Lung (tissue), 12 donors: ENCODE measurements around the gene CD37. TPM values are rescaled to one million over a fixed set of nuclear protein-coding genes. Genes with fewer than 3 reads are reported as not detected.

ENCODE experiments used
- ATAC-seq: fragments of 200-7000 bp; cut with Tn5 transposase; one replicate; pipeline ENCODE4 v1.9.1; 2020; ENCODE audit warnings: moderate number of reproducible peaks; ENCODE audit not compliant: insufficient read depth, low FRiP score
- DNase-seq, 3 donors: peaks; one replicate each; pipeline ENCODE4 v3.0.0-alpha.2; 2013 to 2017
- H3K27ac ChIP-seq, 2 donors: one replicate each; pipeline ENCODE4 v1.5.1; 2013; ENCODE audit warnings: mild to moderate bottlenecking in 2 of 2, moderate library complexity in 2 of 2, control low read depth in 1 of 2, inconsistent platforms in 1 of 2, low read depth in 1 of 2, low read length in 1 of 2
- H3K27me3 ChIP-seq, 3 donors: one replicate each; pipeline ENCODE4 v1.5.1; 2013; ENCODE audit warnings: low read length in 2 of 3; ENCODE audit not compliant: control insufficient read depth in 3 of 3, insufficient read depth in 3 of 3
- H3K36me3 ChIP-seq, 4 donors: one replicate each; pipeline ENCODE4 v1.5.1; 2013; ENCODE audit warnings: low read length in 4 of 4, mild to moderate bottlenecking in 1 of 4, moderate library complexity in 1 of 4; ENCODE audit not compliant: control insufficient read depth in 4 of 4, insufficient read depth in 4 of 4
- H3K4me1 ChIP-seq, 5 donors: one replicate each; pipeline ENCODE4 v1.5.1; 2013; ENCODE audit warnings: low read length in 5 of 5, mild to moderate bottlenecking in 2 of 5, moderate library complexity in 1 of 5; ENCODE audit not compliant: control insufficient read depth in 5 of 5, insufficient read depth in 5 of 5
- H3K4me3 ChIP-seq: one replicate; pipeline ENCODE4 v1.5.1; 2013; ENCODE audit warnings: mild to moderate bottlenecking, control low read depth, moderate library complexity
- H3K9ac ChIP-seq, 2 donors: one replicate each; pipeline ENCODE4 v1.5.1; 2013; ENCODE audit warnings: low read length in 2 of 2, control low read depth in 1 of 2; ENCODE audit not compliant: insufficient read depth in 1 of 2
- H3K9me3 ChIP-seq, 4 donors: one replicate each; pipeline ENCODE4 v1.5.1; 2013; ENCODE audit warnings: low read length in 3 of 4, mild to moderate bottlenecking in 1 of 4, moderate library complexity in 1 of 4; ENCODE audit not compliant: control insufficient read depth in 4 of 4, insufficient read depth in 3 of 4
- WGBS, 2 donors: extraction: QIAGEN DNeasy Blood & Tissue Kit; methylation state at CpG; one replicate each; pipeline ENCODE4 v1.1.7; 2013; 5-methylcytosine and 5-hydroxymethylcytosine counted together
- polyA plus RNA-seq, 2 donors: library from polyadenylated mRNA; stranded (reverse); fragments of 200-250 nt; gene quantifications; one replicate each; pipeline ENCODE4 v1.2.1, GENCODE V29; 2013
- total RNA-seq, 2 donors: library from RNA; depleted of rRNA in 1 of 2; stranded (reverse); fragments of >200 nt in 1 of 2; gene quantifications; one replicate each; pipeline ENCODE4 v1.2.1, GENCODE V29; 2014 to 2021
- TF ChIP-seq, protein P1 (sequence below): IDR thresholded peaks from 2 replicates; pipeline ENCODE4 v1.5.1; 2012; ENCODE audit warnings: mild to moderate bottlenecking; ENCODE audit errors: control extremely low read depth, extremely low read depth
- donor health status: control.
- donor health status: control.
- donor health status: Bipolar disorder and iron deficiency.
- donor health status: healthy.
- donor health status: DM: yes; HTN: yes; CAD: no.

CD37 gene
- total and polyA plus RNA-seq, 4 donors = 33.9 to 154 (median 51.2) TPM

DNA sequence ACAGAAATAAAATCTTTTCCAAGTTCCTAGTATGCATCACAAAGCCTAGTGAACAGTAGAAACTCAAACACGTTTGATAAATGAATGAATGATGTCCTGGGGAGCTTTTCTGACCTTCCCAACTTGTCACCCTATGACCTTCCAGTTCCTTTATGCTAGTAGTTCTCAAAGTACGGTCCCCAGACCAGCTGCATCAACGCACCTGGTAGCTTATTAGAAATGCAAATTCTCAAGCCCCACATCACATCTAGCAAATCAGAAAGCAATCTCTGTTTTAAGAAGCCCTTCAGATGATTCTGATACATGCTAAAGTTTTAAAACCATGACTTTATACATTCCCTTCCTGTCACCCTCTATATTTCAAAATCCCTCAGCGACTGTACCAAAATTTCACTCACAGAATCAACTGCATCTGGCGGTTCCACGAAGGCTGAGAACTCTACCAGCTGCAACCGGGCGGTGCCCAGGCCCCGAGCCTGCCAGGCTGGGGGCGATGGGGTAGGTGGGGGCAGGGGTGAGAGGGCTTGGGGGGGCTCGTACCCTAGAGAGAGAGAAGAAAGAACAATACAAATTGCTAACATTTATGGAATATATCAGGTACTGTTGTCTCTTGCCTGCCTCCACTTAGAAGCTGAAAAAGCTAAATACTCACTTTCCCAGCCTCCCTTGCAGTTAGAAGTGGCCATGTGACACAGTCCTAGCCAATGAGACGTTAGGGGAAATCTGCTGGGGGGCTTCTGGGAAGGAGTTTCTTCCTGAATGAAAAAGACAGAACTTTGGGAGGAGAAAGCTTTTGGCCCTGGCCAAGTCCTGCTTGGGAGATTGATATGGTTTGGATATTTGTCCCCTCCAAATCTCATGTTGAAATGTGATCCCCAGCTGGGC is 13.3 kb downstream of the CD37 start:
- ATAC-seq = no peak

GRCh38 chr19:49349567-49349966 is 14.4 kb downstream of the CD37 start:
- 91 to 95% methylated on average over 2 of the region's 2 CpGs for WGBS, 2 donors
- Histone ChIP-seq H3K27ac (no peak overlapping the region), H3K4me3 (no peak overlapping the region), H3K36me3 (peaks cover 21 to 59% (median 33%) of the 10 kb centered on the region in 4 donors), H3K9ac (no peak overlapping the region), H3K27me3 (no peaks in the 10 kb centered on the region), H3K4me1 (peaks cover 0 to 4% (median 0%) of the 10 kb centered on the region in 5 donors), H3K9me3 (peaks cover 0 to 2% (median 0%) of the 10 kb centered on the region in 4 donors)
- DNase-seq = no peak
- no peak for ATAC-seq
- TF ChIP-seq, protein P1, sequence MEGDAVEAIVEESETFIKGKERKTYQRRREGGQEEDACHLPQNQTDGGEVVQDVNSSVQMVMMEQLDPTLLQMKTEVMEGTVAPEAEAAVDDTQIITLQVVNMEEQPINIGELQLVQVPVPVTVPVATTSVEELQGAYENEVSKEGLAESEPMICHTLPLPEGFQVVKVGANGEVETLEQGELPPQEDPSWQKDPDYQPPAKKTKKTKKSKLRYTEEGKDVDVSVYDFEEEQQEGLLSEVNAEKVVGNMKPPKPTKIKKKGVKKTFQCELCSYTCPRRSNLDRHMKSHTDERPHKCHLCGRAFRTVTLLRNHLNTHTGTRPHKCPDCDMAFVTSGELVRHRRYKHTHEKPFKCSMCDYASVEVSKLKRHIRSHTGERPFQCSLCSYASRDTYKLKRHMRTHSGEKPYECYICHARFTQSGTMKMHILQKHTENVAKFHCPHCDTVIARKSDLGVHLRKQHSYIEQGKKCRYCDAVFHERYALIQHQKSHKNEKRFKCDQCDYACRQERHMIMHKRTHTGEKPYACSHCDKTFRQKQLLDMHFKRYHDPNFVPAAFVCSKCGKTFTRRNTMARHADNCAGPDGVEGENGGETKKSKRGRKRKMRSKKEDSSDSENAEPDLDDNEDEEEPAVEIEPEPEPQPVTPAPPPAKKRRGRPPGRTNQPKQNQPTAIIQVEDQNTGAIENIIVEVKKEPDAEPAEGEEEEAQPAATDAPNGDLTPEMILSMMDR = no peak

More for the DNA sequence above, 13.3 kb downstream of the CD37 start:
- peaks cover 0 to 2% (median 0%) of the 10 kb centered on the region in 4 donors for H3K9me3 ChIP-seq
- H3K4me3 ChIP-seq = no peak overlapping the region
- TF ChIP-seq, protein P1 = no peak
- H3K36me3 ChIP-seq = peaks cover 19 to 56% (median 32%) of the 10 kb centered on the region in 4 donors
- no peaks in the 10 kb centered on the region for H3K27me3 ChIP-seq
- H3K4me1 ChIP-seq = peaks cover 0 to 4% (median 0%) of the 10 kb centered on the region in 5 donors
- H3K9ac ChIP-seq = no peak overlapping the region
- H3K27ac ChIP-seq = no peak overlapping the region
- no peak for DNase-seq
- WGBS, 2 donors = 92 to 93% methylated on average over 12 of the region's 12 CpGs

- H3K9ac ChIP-seq = no peak overlapping the region
- ATAC-seq (peak; percentile 41), DNase-seq (no peak)
- H3K4me1 ChIP-seq = peaks cover 0 to 23% (median 16%) of the 10 kb centered on the region in 5 donors
- TF ChIP-seq, protein P1 = no peak
- H3K27me3 ChIP-seq = no peaks in the 10 kb centered on the region
- H3K36me3 ChIP-seq = peaks cover 4 to 53% (median 25%) of the 10 kb centered on the region in 4 donors
- H3K27ac ChIP-seq = peak overlapping the region in 1 of 2 donors; percentile 40
- WGBS, 2 donors = 20 to 34% methylated on average over 12 of the region's 12 CpGs
- no peaks in the 10 kb centered on the region for H3K9me3 ChIP-seq
- H3K4me3 ChIP-seq = no peak overlapping the region
These were observed 20.7 kb downstream of the CD37 start for GRCh38 chr19:49355909-49356353.
